HG02678 (cell line): ENCODE data around the gene DENND1C.
"Not testable (repeated sequence)": the region's sequence is repeated elsewhere in the genome, so short reads cannot be mapped to it uniquely, and the experiment has no call there.

Source experiments
- ATAC-seq: cut with Tn5 transposase; IDR thresholded peaks from one replicate; pipeline ENCODE4 v1.9.1; 2021; ENCODE audit warnings: mild to moderate bottlenecking, moderate library complexity; ENCODE audit not compliant: unreplicated experiment

Gene DENND1C

GRCh38 chr19:6457958-6458694 is 23.5 kb downstream of the DENND1C start:
- ATAC-seq: no peak

- no peak for ATAC-seq
Observed at GRCh38 chr19:6455924-6456323, 25.7 kb downstream of the DENND1C start.

GRCh38 chr19:6453951-6454565 is 27.5 kb downstream of the DENND1C start:
- ATAC-seq: no peak

GRCh38 chr19:6452899-6453298 is 28.7 kb downstream of the DENND1C start:
- ATAC-seq: no peak

GRCh38 chr19:6452223-6452614 is 29.4 kb downstream of the DENND1C start:
- no peak for ATAC-seq

- ATAC-seq: no peak
Observed at GRCh38 chr19:6451583-6452222, 29.9 kb downstream of the DENND1C start.

- ATAC-seq: no peak
Observed at GRCh38 chr19:6450166-6450565, 31.4 kb downstream of the DENND1C start.

- no peak for ATAC-seq
Observed at GRCh38 chr19:6448045-6448444, 33.5 kb downstream of the DENND1C start.

- no peak for ATAC-seq
Observed at GRCh38 chr19:6446452-6446851, 35.1 kb downstream of the DENND1C start.

- ATAC-seq: no peak
Observed at GRCh38 chr19:6443986-6444385, 37.6 kb downstream of the DENND1C start.

GRCh38 chr19:6442087-6442688 is 39.4 kb downstream of the DENND1C start:
- ATAC-seq: no peak

- no peak for ATAC-seq
Observed at GRCh38 chr19:6440905-6441304, 40.7 kb downstream of the DENND1C start.

GRCh38 chr19:6439743-6440142 is 41.8 kb downstream of the DENND1C start:
- ATAC-seq: no peak

GRCh38 chr19:6433663-6434062 is 47.9 kb downstream of the DENND1C start, which contains the start of gene SLC25A41:
TSS of gene SLC25A41 (minus strand) at chr19:6433763. CDS start at chr19:6433693, 70 bp downstream.
- ATAC-seq: no peak

- no peak for ATAC-seq
Observed at GRCh38 chr19:6433165-6433564, 48.4 kb downstream of the DENND1C start.

- ATAC-seq: no peak
Observed at GRCh38 chr19:6431891-6432290, 49.7 kb downstream of the DENND1C start.

- no peak for ATAC-seq
Observed at GRCh38 chr19:6429419-6430221, 52.0 kb downstream of the DENND1C start.

GRCh38 chr19:6428692-6429418 is 52.7 kb downstream of the DENND1C start:
- not testable (repeated sequence) for ATAC-seq

GRCh38 chr19:6427131-6427530 is 54.5 kb downstream of the DENND1C start:
- no peak for ATAC-seq
